GM21367 (cell line): Measurements from ENCODE around the gene RPL3.

Source experiments
- ATAC-seq: cut with Tn5 transposase; IDR thresholded peaks from one replicate; pipeline ENCODE4 v1.9.1; 2021; ENCODE audit not compliant: unreplicated experiment

Gene RPL3

GRCh38 chr22:39265143-39265886 lies 54.1 kb downstream of the RPL3 start:
- ATAC-seq: no peak

GRCh38 chr22:39264349-39265038 lies 54.9 kb downstream of the RPL3 start:
- no peak for ATAC-seq

GRCh38 chr22:39263626-39264348 lies 55.6 kb downstream of the RPL3 start:
- ATAC-seq: no peak
